IPS-15b (cell line): Measurements from ENCODE around the gene CADM2.

Experiments
- H3K27me3 ChIP-seq: one replicate; pipeline ENCODE4 v1.6.1; 2013; ENCODE audit warnings: low read length; ENCODE audit not compliant: control insufficient read depth, insufficient read depth
- H3K36me3 ChIP-seq: one replicate; pipeline ENCODE4 v1.6.1; 2013; ENCODE audit warnings: low read length; ENCODE audit not compliant: control insufficient read depth, insufficient read depth
- H3K4me1 ChIP-seq: one replicate; pipeline ENCODE4 v1.6.1; 2013; ENCODE audit warnings: mild to moderate bottlenecking, low read length; ENCODE audit not compliant: control insufficient read depth, insufficient read depth
- H3K4me3 ChIP-seq: one replicate; pipeline ENCODE4 v1.5.1; 2013; ENCODE audit warnings: low read depth, low read length
- H3K9ac ChIP-seq: one replicate; pipeline ENCODE4 v1.6.1; 2013; ENCODE audit warnings: low read depth, mild to moderate bottlenecking, low read length
- H3K9me3 ChIP-seq: one replicate; pipeline ENCODE4 v1.6.1; 2013; ENCODE audit warnings: mild to moderate bottlenecking, low read length; ENCODE audit not compliant: control insufficient read depth, insufficient read depth

CADM2 gene

GRCh38 chr3:84963137-84963536 lies 4.3 kb downstream of the CADM2 start:
- Histone ChIP-seq H3K27me3 (peaks cover 11% of the 10 kb centered on the region), H3K9ac (no peak overlapping the region), H3K4me3 (no peak overlapping the region), H3K36me3 (no peaks in the 10 kb centered on the region), H3K4me1 (peaks cover 23% of the 10 kb centered on the region), H3K9me3 (no peaks in the 10 kb centered on the region)

- H3K4me3 ChIP-seq = no peak overlapping the region
- no peak overlapping the region for H3K9ac ChIP-seq
- H3K36me3 ChIP-seq = no peaks in the 10 kb centered on the region
- peaks cover 11% of the 10 kb centered on the region for H3K27me3 ChIP-seq
- H3K9me3 ChIP-seq = no peaks in the 10 kb centered on the region
- H3K4me1 ChIP-seq = peaks cover 30% of the 10 kb centered on the region
Measured at GRCh38 chr3:84965141-84965540, 6.4 kb downstream of the CADM2 start.

GRCh38 chr3:84967767-84968581 lies 9.2 kb downstream of the CADM2 start:
- Histone ChIP-seq H3K4me3 (no peak overlapping the region), H3K4me1 (peaks cover 28% of the 10 kb centered on the region), H3K9ac (no peak overlapping the region), H3K27me3 (no peaks in the 10 kb centered on the region), H3K9me3 (no peaks in the 10 kb centered on the region), H3K36me3 (no peaks in the 10 kb centered on the region)

GRCh38 chr3:84968701-84969235 lies 10.0 kb downstream of the CADM2 start:
- Histone ChIP-seq H3K27me3 (no peaks in the 10 kb centered on the region), H3K36me3 (no peaks in the 10 kb centered on the region), H3K4me1 (peaks cover 28% of the 10 kb centered on the region), H3K9me3 (no peaks in the 10 kb centered on the region), H3K9ac (no peak overlapping the region), H3K4me3 (no peak overlapping the region)

GRCh38 chr3:84974347-84974746 lies 15.6 kb downstream of the CADM2 start:
- Histone ChIP-seq H3K36me3 (no peaks in the 10 kb centered on the region), H3K27me3 (no peaks in the 10 kb centered on the region), H3K9ac (no peak overlapping the region)

GRCh38 chr3:84977021-84977420 lies 18.2 kb downstream of the CADM2 start:
- Histone ChIP-seq H3K36me3 (no peaks in the 10 kb centered on the region), H3K9me3 (no peaks in the 10 kb centered on the region), H3K4me3 (no peak overlapping the region), H3K4me1 (no peaks in the 10 kb centered on the region), H3K27me3 (no peaks in the 10 kb centered on the region), H3K9ac (no peak overlapping the region)

More at GRCh38 chr3:84974347-84974746, 15.6 kb downstream of the CADM2 start:
- H3K9me3 ChIP-seq = no peaks in the 10 kb centered on the region
- no peak overlapping the region for H3K4me3 ChIP-seq
- no peaks in the 10 kb centered on the region for H3K4me1 ChIP-seq

- Histone ChIP-seq H3K27me3 (no peaks in the 10 kb centered on the region), H3K9me3 (no peaks in the 10 kb centered on the region), H3K4me1 (peaks cover 5% of the 10 kb centered on the region), H3K4me3 (no peak overlapping the region), H3K9ac (no peak overlapping the region), H3K36me3 (no peaks in the 10 kb centered on the region)
Measured at GRCh38 chr3:84978843-84979242, 20.1 kb downstream of the CADM2 start.

GRCh38 chr3:84980011-84980410 lies 21.2 kb downstream of the CADM2 start:
- peaks cover 12% of the 10 kb centered on the region for H3K4me1 ChIP-seq
- no peaks in the 10 kb centered on the region for H3K36me3 ChIP-seq
- no peak overlapping the region for H3K4me3 ChIP-seq
- H3K9ac ChIP-seq = no peak overlapping the region
- no peaks in the 10 kb centered on the region for H3K9me3 ChIP-seq
- H3K27me3 ChIP-seq = no peaks in the 10 kb centered on the region

- Histone ChIP-seq H3K27me3 (no peaks in the 10 kb centered on the region), H3K9me3 (no peaks in the 10 kb centered on the region), H3K9ac (no peak overlapping the region)
Measured at GRCh38 chr3:84980456-84980855, 21.7 kb downstream of the CADM2 start.

GRCh38 chr3:84983490-84983889 lies 24.7 kb downstream of the CADM2 start:
- Histone ChIP-seq H3K36me3 (no peaks in the 10 kb centered on the region), H3K4me3 (no peak overlapping the region), H3K9me3 (no peaks in the 10 kb centered on the region), H3K9ac (no peak overlapping the region), H3K27me3 (no peaks in the 10 kb centered on the region), H3K4me1 (peaks cover 16% of the 10 kb centered on the region)

More at GRCh38 chr3:84980456-84980855, 21.7 kb downstream of the CADM2 start:
- H3K4me3 ChIP-seq = no peak overlapping the region
- peaks cover 14% of the 10 kb centered on the region for H3K4me1 ChIP-seq
- no peaks in the 10 kb centered on the region for H3K36me3 ChIP-seq

GRCh38 chr3:84984429-84984828 lies 25.6 kb downstream of the CADM2 start:
- Histone ChIP-seq H3K27me3 (no peaks in the 10 kb centered on the region), H3K4me1 (peaks cover 16% of the 10 kb centered on the region), H3K36me3 (no peaks in the 10 kb centered on the region), H3K4me3 (no peak overlapping the region), H3K9ac (no peak overlapping the region), H3K9me3 (no peaks in the 10 kb centered on the region)

GRCh38 chr3:84985795-84986194 lies 27.0 kb downstream of the CADM2 start:
- H3K27me3 ChIP-seq = no peaks in the 10 kb centered on the region
- H3K36me3 ChIP-seq = no peaks in the 10 kb centered on the region
- peaks cover 16% of the 10 kb centered on the region for H3K4me1 ChIP-seq
- no peaks in the 10 kb centered on the region for H3K9me3 ChIP-seq
- H3K4me3 ChIP-seq = no peak overlapping the region
- H3K9ac ChIP-seq = no peak overlapping the region
